Measurements from ENCODE around the gene CCNH.

CCNH gene

DNA sequence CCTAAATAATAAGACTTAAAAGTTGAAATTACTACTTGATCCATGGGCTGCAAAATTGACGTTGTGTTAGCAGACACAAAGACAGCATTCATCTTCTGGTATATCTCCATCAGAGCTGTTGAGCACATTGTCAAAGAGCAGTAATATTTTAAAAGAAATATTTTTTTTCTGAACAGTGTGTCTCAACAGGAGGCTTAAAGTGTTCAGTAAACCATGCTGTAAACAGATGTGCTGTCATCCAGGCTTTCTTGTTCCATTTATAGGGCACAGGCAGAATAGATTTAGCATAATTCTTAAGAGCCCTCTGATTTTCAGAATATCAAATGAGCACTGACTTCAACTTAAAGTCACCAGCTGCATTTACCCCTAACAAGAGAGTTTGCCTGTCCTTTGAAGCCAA is 29.7 kb upstream of the CCNH start:
- H3K36me3 ChIP-seq (replicated peaks; ENCODE audit: low read depth, low read length): no peaks in the 10 kb centered on the region
- H3K27ac ChIP-seq (ENCODE audit: low read length): no peak overlapping the region
- H3K27me3 ChIP-seq (ENCODE audit: low read depth, low read length): no peaks in the 10 kb centered on the region
- no peaks in the 10 kb centered on the region for H4K20me1 ChIP-seq (ENCODE audit: insufficient read depth, low read length)
- H3K9me3 ChIP-seq (ENCODE audit: insufficient read depth, low read length): no peaks in the 10 kb centered on the region
- H3K9ac ChIP-seq (ENCODE audit: low read length): no peak overlapping the region
- no peak overlapping the region for H3K4me3 ChIP-seq (ENCODE audit: low read length)
- no peaks in the 10 kb centered on the region for H3K4me1 ChIP-seq (ENCODE audit: low read length)
- H3K79me2 ChIP-seq (ENCODE audit: low read length): no peaks in the 10 kb centered on the region
- no peak overlapping the region for H3K4me2 ChIP-seq (ENCODE audit: low read length)
- TF ChIP-seq, protein P1, sequence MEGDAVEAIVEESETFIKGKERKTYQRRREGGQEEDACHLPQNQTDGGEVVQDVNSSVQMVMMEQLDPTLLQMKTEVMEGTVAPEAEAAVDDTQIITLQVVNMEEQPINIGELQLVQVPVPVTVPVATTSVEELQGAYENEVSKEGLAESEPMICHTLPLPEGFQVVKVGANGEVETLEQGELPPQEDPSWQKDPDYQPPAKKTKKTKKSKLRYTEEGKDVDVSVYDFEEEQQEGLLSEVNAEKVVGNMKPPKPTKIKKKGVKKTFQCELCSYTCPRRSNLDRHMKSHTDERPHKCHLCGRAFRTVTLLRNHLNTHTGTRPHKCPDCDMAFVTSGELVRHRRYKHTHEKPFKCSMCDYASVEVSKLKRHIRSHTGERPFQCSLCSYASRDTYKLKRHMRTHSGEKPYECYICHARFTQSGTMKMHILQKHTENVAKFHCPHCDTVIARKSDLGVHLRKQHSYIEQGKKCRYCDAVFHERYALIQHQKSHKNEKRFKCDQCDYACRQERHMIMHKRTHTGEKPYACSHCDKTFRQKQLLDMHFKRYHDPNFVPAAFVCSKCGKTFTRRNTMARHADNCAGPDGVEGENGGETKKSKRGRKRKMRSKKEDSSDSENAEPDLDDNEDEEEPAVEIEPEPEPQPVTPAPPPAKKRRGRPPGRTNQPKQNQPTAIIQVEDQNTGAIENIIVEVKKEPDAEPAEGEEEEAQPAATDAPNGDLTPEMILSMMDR (IDR thresholded peaks at IDR 0.05; ENCODE audit: low read depth, low read length): no peak
- TF ChIP-seq EZH2phosphoT487 (IDR thresholded peaks at IDR 0.05; ENCODE audit: low read depth): no peak
- H2AFZ ChIP-seq (ENCODE audit: low read depth, low read length): no peak overlapping the region

DNA sequence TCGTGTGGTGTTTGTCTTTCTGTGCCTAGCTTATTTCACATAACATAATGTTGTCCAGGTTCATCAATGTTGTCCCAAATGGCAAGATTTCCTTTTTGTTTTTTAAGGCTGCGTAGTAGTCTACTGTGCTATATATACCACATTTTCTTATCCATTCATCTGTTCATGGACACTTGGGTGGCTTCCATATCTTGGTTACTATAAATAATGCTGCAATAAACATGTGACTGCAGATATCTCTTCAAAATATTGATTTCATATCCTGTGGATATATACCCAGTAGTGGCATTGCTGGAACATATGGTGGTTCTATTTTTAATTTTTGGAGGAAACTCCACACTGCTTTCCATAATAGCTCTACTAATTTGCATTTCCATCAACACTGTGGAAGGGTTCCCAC is 25.5 kb upstream of the CCNH start:
- Histone ChIP-seq H4K20me1 (ENCODE audit: insufficient read depth, low read length) (no peaks in the 10 kb centered on the region), H3K4me3 (ENCODE audit: low read length) (no peak overlapping the region), H3K9me3 (ENCODE audit: insufficient read depth, low read length) (no peaks in the 10 kb centered on the region), H3K79me2 (ENCODE audit: low read length) (no peaks in the 10 kb centered on the region), H3K27ac (ENCODE audit: low read length) (no peak overlapping the region), H3K4me2 (ENCODE audit: low read length) (no peak overlapping the region), H2AFZ (ENCODE audit: low read depth, low read length) (no peak overlapping the region), H3K27me3 (ENCODE audit: low read depth, low read length) (no peaks in the 10 kb centered on the region), H3K36me3 (replicated peaks; ENCODE audit: low read depth, low read length) (no peaks in the 10 kb centered on the region), H3K9ac (ENCODE audit: low read length) (no peak overlapping the region), H3K4me1 (ENCODE audit: low read length) (no peaks in the 10 kb centered on the region)
- TF ChIP-seq EZH2phosphoT487 (IDR thresholded peaks at IDR 0.05; ENCODE audit: low read depth): no peak
- TF ChIP-seq, protein P1 (IDR thresholded peaks at IDR 0.05; ENCODE audit: low read depth, low read length): no peak

DNA sequence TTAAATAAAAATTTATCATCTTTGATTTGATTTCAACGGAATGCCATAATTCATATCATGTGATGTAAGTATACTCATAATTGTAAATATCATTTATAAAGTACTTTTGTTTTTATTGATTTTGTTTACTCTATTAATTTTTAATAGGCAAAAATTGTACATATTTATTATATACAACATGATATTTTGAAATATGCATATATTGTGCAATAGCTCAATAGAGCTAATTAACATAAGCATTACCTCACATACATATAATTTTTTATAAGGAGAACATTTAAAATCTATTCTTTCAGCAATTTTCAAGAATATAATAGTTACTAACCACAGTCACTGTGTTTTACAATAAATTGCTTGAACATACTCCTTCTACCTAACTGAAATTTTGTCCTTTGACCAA is 25.0 kb upstream of the CCNH start:
- Histone ChIP-seq H3K36me3 (replicated peaks; ENCODE audit: low read depth, low read length) (no peaks in the 10 kb centered on the region), H3K27me3 (ENCODE audit: low read depth, low read length) (no peaks in the 10 kb centered on the region), H3K9ac (ENCODE audit: low read length) (no peak overlapping the region), H3K4me1 (ENCODE audit: low read length) (no peaks in the 10 kb centered on the region), H4K20me1 (ENCODE audit: insufficient read depth, low read length) (no peaks in the 10 kb centered on the region), H3K4me2 (ENCODE audit: low read length) (no peak overlapping the region), H2AFZ (ENCODE audit: low read depth, low read length) (no peak overlapping the region), H3K27ac (ENCODE audit: low read length) (no peak overlapping the region), H3K4me3 (ENCODE audit: low read length) (no peak overlapping the region), H3K79me2 (ENCODE audit: low read length) (no peaks in the 10 kb centered on the region), H3K9me3 (ENCODE audit: insufficient read depth, low read length) (no peaks in the 10 kb centered on the region)
- TF ChIP-seq, protein P1 (IDR thresholded peaks at IDR 0.05; ENCODE audit: low read depth, low read length): no peak
- TF ChIP-seq EZH2phosphoT487 (IDR thresholded peaks at IDR 0.05; ENCODE audit: low read depth): no peak

GRCh38 chr5:87435144-87435694 is 22.5 kb upstream of the CCNH start:
- no peaks in the 10 kb centered on the region for H3K9me3 ChIP-seq (ENCODE audit: insufficient read depth, low read length)
- no peaks in the 10 kb centered on the region for H3K27me3 ChIP-seq (ENCODE audit: low read depth, low read length)
- no peak overlapping the region for H3K9ac ChIP-seq (ENCODE audit: low read length)
- TF ChIP-seq, protein P1 (IDR thresholded peaks at IDR 0.05; ENCODE audit: low read depth, low read length): no peak
- TF ChIP-seq EZH2phosphoT487 (IDR thresholded peaks at IDR 0.05; ENCODE audit: low read depth): no peak
- H3K4me3 ChIP-seq (ENCODE audit: low read length): no peak overlapping the region
- H4K20me1 ChIP-seq (ENCODE audit: insufficient read depth, low read length): no peaks in the 10 kb centered on the region
- H3K36me3 ChIP-seq (replicated peaks; ENCODE audit: low read depth, low read length): no peaks in the 10 kb centered on the region
- no peaks in the 10 kb centered on the region for H3K4me1 ChIP-seq (ENCODE audit: low read length)
- H3K4me2 ChIP-seq (ENCODE audit: low read length): no peak overlapping the region
- H3K27ac ChIP-seq (ENCODE audit: low read length): no peak overlapping the region
- no peaks in the 10 kb centered on the region for H3K79me2 ChIP-seq (ENCODE audit: low read length)
- H2AFZ ChIP-seq (ENCODE audit: low read depth, low read length): no peak overlapping the region
